ENCODE measurements around the gene STX16.

The STX16 gene

DNA sequence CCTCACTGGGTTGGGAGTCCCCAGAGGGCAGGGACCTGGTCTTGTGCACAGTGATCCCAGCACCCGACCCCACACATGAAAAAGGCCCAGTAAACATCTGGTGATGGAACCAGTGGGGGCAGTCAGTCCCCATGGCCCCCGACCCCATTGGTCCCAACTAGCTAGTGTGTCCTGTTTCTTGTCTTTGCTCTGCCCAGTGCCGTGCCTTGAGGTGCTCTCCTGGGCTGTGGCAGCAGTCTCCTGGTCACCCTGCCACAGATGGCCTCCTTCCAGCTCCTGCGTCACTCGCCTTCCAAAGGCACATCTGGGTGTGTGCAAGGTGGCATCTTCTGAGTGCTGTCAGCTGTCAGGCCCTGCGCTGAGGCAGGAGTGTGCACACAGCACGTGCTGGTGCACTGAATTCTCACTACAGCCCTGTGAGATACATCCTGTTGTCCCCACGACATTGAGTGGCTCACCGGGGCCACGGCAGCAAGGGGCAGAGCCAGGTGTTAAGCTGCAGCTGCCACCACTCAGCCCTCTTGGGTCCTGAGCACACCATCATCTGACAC lies 45.4 kb downstream of the STX16 start:
- no peak for DNase-seq (ENCODE audit: extremely low read depth in 1 of 2, low read depth in 1 of 2)

DNA sequence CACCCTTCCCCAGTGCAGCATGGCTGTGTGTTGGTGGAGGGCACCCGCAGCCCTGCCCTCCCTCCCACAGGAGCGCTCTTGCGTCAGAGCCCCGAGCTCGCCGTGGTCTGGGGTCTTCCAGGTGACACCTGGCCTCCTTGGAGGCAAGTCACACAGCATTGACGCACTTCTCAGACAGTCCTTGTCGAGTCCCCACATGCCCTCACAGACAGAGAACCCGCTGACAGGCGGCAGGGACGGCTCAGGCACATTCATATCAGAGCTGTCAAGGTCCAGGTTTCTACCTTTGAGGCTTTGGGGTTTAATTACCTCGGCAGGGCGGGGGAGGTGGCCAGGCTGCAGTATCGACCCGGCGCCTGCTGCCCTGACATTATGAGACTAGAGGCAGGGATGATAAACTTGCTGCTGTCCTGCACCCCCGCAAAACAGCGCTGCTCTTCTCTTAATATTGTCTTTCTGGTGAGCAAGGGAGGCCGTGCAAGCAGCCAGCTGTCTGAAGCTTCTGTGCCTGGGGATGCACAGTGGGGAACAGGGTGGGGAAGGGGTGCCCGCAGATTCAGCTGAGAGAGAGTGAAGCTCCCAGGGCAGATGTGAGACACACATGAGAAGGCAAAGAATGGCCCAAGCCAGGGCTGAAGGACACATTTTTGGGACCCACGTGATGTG lies 46.3 kb downstream of the STX16 start:
- no peak for DNase-seq (ENCODE audit: extremely low read depth in 1 of 2, low read depth in 1 of 2)

DNA sequence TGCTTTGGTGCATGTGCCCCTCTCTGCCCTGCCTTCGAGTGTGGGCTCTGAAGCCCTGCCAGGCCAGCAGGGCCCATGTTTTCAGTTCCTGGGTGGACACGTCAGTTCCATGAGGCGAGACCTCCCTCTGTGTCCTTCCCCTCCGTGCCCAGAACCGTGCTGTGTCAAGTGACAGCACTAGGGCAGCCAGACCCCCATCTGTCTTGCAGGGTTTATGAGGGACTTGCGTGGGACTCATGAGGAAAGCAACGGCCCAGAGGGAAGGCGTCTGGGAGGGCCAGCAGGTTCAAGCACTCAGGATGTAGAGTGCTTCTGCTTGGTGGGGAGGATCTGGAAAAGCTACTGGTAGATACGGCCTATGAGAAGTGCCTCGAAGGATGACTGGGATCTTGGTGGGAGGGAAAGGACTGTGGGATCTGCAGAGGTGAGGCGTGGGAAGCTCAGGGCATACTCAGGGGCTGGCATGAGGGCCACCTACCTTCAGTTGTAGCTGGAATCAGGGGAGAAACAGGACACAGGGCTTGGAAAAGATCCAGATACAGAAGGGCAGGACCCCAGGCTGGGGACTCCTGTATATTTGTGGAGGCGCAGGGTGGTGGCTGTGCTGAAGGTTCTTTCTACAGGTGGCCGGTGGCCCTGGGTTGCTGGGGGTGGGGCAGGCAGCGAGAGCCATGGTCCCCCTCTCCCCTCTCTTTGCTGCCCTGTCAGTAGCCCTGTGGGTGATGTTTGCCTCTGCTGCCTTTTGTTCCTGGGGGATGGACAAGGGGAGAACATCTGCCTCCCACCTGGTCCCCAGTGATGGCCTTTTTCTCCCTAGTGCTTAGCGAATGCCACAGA lies 47.0 kb downstream of the STX16 start:
- no peak for DNase-seq (ENCODE audit: extremely low read depth in 1 of 2, low read depth in 1 of 2)

DNA sequence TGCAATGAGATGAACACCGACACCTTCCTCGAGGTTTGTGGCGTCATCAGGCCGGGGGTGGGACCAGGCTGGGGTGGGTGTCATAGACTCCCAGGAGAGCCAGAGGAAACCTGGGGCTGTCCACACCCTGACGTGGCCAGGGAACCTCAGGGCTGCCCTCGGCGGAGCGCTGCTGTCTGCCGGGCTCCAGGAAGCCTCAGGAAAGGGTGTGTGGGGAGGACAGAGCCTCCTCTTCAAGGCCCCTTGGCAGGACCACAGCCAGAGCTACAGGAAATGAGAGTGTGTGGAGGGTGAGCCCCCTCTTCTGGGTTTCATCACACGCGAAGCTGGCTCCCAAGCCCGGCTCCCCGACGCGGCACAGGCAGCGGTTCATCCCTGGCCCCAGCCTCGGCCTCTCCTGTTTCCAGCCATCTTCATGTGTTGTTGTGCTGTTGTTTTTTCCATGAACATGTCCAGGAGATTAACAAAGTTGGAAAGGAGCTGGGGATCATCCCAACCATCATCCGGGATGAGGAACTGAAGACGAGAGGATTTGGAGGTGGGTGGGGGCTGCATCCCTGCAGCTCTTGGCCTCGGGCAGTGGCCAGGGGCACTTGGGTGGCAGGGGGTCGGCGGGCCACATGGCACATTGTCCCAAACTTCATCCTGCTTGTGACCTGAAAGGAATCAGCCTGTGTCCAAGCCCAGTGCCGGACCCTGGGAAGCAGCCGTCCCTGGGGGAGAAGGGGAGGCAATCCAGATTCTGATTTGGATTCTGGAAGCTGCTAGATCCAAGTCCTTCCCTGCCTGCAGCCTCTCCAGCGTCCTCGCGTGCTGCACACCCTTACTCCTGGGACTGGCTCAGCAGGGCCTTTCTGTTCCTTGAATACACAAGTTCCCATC lies 47.9 kb downstream of the STX16 start:
- DNase-seq (ENCODE audit: extremely low read depth in 1 of 2, low read depth in 1 of 2), result no peak

DNA sequence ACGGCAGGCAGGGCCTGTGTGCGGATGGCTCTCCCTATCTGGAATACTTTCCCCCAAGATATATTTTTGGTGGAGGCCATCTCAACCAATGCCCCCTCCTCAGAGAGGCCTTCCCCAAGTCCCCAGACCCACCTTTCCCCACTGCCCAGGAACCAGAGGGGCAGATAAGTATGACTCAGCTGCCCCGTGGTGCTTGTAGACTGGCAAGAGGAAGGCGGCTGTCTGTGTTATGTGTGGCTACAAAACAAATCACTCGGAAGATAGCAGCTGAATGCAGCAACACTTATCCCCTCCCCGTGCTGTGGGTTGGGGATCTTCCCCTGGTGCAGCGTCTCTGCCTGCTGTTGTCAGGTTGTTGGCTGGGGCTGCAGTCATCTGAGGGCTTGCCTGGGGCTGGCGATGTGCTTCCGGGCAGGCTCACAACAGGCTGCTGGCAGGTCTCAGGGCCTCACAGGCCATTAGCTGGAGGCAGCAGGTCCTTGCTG lies 48.6 kb downstream of the STX16 start:
- no peak for DNase-seq (ENCODE audit: extremely low read depth in 1 of 2, low read depth in 1 of 2)

DNA sequence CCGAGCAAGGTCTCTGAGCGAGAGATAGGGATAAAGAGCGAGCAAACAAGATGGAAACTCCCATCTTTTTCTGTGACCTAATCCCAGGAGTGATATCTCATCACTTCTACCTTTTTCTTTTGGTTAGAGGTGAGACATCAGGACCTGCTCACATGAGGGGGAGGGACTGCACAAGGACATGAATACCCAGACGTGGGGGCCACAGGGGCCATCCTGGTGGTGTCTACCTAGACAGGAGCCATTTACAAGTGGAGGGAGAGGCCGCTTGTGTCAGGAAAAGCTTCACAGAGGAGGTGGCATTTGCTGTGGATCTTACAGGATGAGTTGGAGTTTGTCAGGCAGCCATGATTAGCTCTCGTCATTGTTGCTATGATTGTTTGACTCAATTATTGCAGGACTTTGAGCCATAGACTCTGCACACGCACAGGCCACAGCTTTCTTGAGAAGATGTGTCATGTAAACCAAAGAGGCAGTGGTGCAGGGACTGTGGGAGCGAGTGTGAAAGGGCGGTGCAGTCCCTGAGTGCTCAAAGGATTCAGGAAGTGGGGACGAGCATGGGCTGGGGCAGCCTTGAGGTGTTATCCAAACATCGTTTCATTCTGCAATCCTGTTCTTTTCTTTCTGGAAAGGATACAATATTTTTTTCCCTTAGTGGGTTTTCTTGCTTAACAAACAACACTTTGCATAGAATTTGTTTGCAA lies 49.2 kb downstream of the STX16 start:
- no peak for DNase-seq (ENCODE audit: extremely low read depth in 1 of 2, low read depth in 1 of 2)

- no peak for DNase-seq (ENCODE audit: extremely low read depth in 1 of 2, low read depth in 1 of 2)
These were observed 49.7 kb downstream of the STX16 start for GRCh38 chr20:58700823-58701222.

GRCh38 chr20:58701431-58702160 lies 50.5 kb downstream of the STX16 start:
- DNase-seq (ENCODE audit: extremely low read depth in 1 of 2, low read depth in 1 of 2), result no peak

DNA sequence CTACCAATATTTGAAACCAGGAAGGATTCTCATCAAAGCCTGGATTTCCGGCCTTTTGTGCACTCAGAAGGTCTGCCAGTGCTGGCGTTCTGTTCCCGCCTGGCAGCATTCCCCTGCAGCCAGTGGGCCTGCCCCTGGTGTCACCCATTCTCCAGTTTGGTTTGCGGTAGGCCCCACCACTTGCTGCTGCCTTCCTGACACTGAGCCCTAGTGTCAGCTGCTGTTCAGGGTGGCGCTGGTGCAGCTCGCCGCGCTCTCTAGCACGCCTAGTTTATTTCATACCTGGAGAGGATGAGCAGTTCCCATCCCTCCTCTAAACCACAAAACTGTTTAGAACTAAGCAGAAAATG lies 51.1 kb downstream of the STX16 start:
- no peak for DNase-seq (ENCODE audit: extremely low read depth in 1 of 2, low read depth in 1 of 2)

- no peak for DNase-seq (ENCODE audit: extremely low read depth in 1 of 2, low read depth in 1 of 2)
These were observed 52.0 kb downstream of the STX16 start for GRCh38 chr20:58702859-58703648.

DNA sequence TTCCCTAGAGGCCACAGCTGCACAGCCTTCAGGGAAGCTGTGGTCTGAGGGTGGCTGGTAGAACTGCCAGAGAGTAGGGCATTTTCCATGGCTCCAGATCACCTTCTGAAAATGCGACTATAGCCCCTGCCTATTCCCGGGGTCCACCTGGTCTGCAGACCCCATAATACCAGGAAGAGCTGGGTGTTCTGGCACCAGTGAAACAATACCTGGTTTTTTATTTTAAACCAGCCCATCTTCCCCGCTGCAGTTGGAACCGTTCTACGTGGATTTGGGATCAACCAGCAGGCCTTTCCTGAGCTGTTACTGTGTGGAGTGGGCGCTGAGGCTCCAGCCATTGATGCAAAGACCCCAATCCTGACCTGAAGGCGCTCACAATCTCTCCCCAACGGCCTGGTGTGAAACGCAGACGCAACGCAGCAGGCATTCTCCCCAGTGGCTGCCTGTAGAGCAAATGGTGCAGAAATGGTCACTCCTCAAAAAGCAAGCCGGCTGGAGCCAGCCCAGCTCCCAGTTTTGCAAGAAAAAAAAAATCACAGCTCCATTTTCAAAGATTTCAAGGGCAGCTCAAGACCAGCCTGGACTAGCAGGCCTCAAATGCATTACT lies 52.8 kb downstream of the STX16 start:
- no peak for DNase-seq (ENCODE audit: extremely low read depth in 1 of 2, low read depth in 1 of 2)

DNA sequence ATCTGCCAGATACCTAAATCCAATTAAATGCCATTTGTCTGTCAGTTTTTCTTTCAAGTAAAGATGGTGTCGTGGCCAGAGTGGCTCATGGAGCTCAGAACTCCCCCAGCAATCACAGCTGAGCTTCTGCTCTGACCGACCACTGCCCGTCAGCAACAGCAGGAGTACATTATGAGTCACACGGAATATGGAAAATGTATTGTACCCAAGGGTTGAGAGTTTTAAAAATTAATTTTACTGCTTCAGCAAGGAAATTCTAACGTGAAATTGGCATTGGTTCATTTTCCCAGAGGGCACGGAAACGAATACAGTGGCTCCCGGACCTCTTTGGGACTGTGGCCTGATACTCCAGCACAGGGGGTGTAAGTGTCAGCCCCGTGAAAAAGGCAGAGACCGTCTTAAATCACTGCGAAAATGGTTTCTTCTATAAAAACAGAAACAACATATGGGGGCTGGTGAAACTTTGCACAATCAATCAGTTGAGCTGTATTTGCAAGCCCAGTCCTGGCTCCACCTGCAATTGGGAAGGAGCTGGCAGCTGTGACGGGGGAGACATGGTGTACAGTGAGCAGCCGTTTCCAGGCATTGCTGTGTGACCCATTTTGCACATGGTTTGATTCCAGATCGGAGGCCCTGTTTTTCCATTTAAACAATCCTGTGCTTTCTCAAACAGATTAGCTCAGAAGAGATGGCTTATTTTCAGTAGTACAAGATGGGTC lies 54.3 kb downstream of the STX16 start:
- DNase-seq (ENCODE audit: extremely low read depth in 1 of 2, low read depth in 1 of 2), result no peak

DNA sequence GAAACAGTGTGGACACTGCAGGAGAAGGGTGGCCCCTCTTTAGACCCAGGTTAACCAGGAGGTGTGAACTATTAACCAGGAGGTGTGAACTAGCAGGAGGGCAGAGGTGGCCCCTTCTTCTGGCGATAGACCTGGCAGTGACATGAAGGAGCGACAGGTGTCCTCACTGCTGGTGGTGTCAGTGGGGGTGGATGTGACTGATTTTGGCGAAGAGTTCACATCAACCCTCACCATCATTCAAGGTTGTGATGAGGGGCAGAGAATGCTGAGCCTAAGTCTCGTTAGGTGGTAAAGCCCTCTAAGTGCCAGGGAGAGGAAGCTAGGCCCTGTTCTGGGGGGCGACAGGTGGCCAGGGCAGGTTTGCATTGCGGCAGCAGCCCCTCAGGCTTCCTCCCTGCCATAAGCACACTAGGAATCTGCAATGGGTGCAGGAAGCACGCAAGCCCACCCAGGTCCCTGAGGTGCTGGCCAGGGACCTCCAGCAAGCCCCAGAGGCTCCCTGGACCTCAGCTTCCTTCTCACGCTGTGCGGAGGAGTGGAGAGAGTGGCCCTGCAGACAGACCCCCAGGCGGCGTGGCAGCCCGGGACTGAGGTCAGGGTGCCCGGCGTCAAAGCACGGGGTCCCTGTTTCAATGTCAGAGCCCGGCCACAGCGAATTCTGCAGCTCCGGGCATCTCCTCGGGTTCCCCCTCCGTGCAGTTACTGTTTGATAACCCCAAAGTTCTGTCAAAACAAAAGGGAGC lies 55.2 kb downstream of the STX16 start:
- no peak for DNase-seq (ENCODE audit: extremely low read depth in 1 of 2, low read depth in 1 of 2)

DNA sequence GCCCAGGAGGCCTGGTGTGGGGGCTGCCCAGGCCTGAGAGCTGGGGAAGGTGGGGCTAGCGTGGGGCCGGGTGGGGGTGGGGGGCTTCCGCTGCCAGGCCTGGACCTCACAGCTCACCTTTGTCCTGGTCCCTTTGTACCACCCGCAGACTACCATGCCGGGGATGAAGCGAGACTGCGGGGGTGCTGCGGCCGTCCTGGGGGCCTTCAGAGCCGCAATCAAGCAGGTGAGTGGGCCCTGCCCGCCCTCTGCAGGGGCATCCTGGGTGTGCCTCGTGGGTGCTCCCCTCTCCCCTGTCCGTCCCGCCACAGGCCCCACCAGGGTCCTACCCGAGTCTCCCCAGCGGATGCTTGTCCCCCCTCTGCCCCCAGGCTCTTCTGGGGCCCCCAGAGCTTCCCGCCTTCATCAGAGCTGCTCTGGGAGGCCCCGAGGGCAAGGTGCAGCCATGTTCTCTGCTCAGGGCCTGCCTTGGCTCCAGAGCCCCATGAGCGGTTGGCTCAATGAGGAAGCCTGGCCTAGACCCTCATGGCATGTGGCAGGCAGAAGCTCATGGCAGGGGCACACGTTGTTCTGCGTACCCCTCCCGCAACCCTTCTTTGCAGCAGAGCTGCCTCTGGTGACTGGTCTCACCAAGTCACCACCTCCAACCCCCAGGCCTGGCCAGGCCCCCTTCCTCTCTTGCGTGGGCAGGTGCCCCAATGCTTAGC lies 56.0 kb downstream of the STX16 start:
- no peak for DNase-seq (ENCODE audit: extremely low read depth in 1 of 2, low read depth in 1 of 2)

DNA sequence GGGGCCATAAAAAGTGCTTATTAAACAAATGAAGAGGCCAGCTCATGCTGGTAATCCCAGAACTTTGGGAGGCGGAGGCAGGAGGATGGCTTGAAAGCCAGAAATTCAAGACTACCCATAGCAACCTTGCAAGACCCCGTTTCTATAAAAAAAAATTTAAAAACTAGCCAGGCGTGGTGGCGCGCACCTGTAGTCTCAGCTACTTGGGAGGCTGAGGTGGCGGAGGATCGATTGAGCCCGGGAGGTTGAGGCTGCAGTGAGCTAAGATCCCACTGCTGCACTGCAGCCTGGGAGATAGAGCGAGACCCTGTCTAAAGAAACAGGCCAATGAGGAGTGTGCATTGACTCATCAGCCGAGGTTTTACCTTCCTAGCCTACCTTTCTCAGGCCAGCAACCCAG lies 56.7 kb downstream of the STX16 start:
- DNase-seq (ENCODE audit: extremely low read depth in 1 of 2, low read depth in 1 of 2), result no peak

- no peak for DNase-seq (ENCODE audit: extremely low read depth in 1 of 2, low read depth in 1 of 2)
These were observed 57.3 kb downstream of the STX16 start for GRCh38 chr20:58708246-58708931.
